Neural crest cell (in vitro differentiated cells): Measurements from ENCODE around the gene BACH2. TPM values are rescaled to one million over a fixed set of nuclear protein-coding genes. Genes with fewer than 3 reads are reported as not detected.

Experiments
- DNase-seq: peaks from one replicate; pipeline ENCODE4 v3.0.0; 2021; ENCODE audit warnings: low read depth, mixed read lengths, low spot score
- H3K27ac Mint-ChIP-seq: one replicate; pipeline ENCODE4 v1.8.0; 2021; ENCODE audit warnings: mild to moderate bottlenecking, mixed read lengths; ENCODE audit not compliant: unreplicated experiment
- H3K27me3 Mint-ChIP-seq: 2 replicates; pipeline ENCODE4 v1.8.0; 2021; ENCODE audit warnings: low read depth, mild to moderate bottlenecking, mixed read lengths
- H3K36me3 Mint-ChIP-seq: 2 replicates; pipeline ENCODE4 v1.8.0; 2021; ENCODE audit warnings: low read depth, mild to moderate bottlenecking, mixed read lengths
- H3K4me1 Mint-ChIP-seq: 2 replicates; pipeline ENCODE4 v1.8.0; 2021; ENCODE audit warnings: mixed read lengths
- H3K4me3 Mint-ChIP-seq: one replicate; pipeline ENCODE4 v1.8.0; 2021; ENCODE audit warnings: mild to moderate bottlenecking, mixed read lengths
- H3K9me3 Mint-ChIP-seq: 2 replicates; pipeline ENCODE4 v1.8.0; 2021; ENCODE audit warnings: mixed read lengths
- CTCF ChIP-seq: fragments of 200-600 bp; sonication (generic); conservative IDR thresholded peaks from 2 replicates; pipeline ENCODE4 v1.5.0; 2021; ENCODE audit warnings: antibody characterized with exemption, mild to moderate bottlenecking
- total RNA-seq: library from RNA; stranded (reverse); gene quantifications from 2 replicates; pipeline ENCODE4 v1.2.1, GENCODE V29; 2021

Gene BACH2
- total RNA-seq, 1 donor from 2014 or later, result 13.1 TPM

DNA sequence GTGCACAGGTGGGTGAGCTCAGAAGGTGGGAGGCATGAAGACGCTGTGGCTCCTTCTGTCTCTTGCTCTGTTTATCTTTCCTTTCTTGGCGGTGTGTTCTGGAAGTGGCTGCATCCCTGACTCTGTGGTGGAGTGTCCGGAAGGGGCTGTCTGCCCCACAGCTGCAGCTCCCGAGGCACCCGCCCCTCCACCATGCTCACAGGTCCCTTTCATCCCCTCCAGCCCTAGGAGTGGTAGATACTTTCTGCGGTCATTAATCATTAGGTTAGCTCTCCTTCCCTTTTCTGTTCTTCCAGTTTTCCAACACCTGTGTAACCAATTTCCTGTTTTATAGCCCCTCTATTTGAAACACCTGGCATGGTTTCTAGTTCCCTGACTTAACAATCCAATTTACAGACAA, 336.8 kb downstream of the BACH2 start:
- TF ChIP-seq CTCF, result no peak
- DNase-seq, result no peak
- H3K4me3 Mint-ChIP-seq, result no peak overlapping the region
- no peaks in the 10 kb centered on the region for H3K4me1 Mint-ChIP-seq
- H3K27ac Mint-ChIP-seq, result no peak overlapping the region
- no peaks in the 10 kb centered on the region for H3K27me3 Mint-ChIP-seq
- no peaks in the 10 kb centered on the region for H3K36me3 Mint-ChIP-seq
- H3K9me3 Mint-ChIP-seq, result no peaks in the 10 kb centered on the region

GRCh38 chr6:89956182-89956581, 340.5 kb downstream of the BACH2 start:
- TF ChIP-seq CTCF, result no peak
- Mint-ChIP-seq H3K4me1 (peaks cover 30% of the 10 kb centered on the region), H3K4me3 (no peak overlapping the region), H3K27ac (no peak overlapping the region), H3K27me3 (no peaks in the 10 kb centered on the region), H3K9me3 (no peaks in the 10 kb centered on the region), H3K36me3 (no peaks in the 10 kb centered on the region)
- DNase-seq, result no peak

DNA sequence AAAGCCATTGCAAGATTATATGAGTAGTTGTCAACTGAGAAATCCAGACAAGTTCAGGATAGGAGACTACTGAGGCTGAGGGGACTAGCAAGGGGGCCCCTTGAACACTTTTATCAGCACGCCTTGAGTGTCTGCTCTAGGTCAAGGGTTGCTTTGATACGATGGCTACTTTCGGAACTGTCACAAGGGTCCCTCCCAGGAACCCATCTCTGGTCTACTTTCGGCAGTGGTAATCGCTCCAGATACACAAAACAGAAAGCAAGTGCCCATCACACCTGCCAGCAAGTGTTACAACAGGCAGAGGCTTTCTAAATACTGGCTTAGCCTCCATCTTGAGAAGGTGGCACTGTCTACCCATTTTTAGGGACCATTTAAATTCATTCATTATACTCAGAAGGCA, 341.3 kb downstream of the BACH2 start:
- DNase-seq, result no peak
- no peaks in the 10 kb centered on the region for H3K36me3 Mint-ChIP-seq
- H3K4me1 Mint-ChIP-seq, result peaks cover 31% of the 10 kb centered on the region
- no peak overlapping the region for H3K4me3 Mint-ChIP-seq
- TF ChIP-seq CTCF, result no peak
- no peaks in the 10 kb centered on the region for H3K9me3 Mint-ChIP-seq
- H3K27ac Mint-ChIP-seq, result no peak overlapping the region
- H3K27me3 Mint-ChIP-seq, result no peaks in the 10 kb centered on the region

DNA sequence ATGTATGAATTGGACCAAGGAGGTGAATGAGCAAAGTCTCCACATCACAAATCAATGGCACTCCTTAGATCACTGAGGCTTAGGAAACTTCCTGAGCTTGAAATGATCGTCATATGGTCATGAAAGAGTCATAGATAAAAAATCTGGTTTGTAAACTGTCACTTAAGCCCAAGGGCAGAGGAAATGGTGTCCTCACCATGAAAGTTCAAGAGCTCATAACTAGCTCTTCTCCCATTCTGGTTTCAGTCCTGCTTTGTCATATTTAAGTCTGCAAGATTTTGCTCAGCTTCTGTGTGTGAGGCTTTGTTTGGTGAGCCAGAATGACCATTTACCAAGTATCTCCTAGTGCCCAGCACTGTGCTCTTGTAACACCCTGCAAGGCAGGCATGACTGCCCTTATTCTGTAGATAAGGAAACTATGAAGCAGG, 341.9 kb downstream of the BACH2 start:
- no peaks in the 10 kb centered on the region for H3K27me3 Mint-ChIP-seq
- H3K36me3 Mint-ChIP-seq, result peaks cover 2% of the 10 kb centered on the region
- peaks cover 33% of the 10 kb centered on the region for H3K4me1 Mint-ChIP-seq
- H3K9me3 Mint-ChIP-seq, result no peaks in the 10 kb centered on the region
- TF ChIP-seq CTCF, result no peak
- H3K27ac Mint-ChIP-seq, result no peak overlapping the region
- no peak for DNase-seq
- no peak overlapping the region for H3K4me3 Mint-ChIP-seq

GRCh38 chr6:89952686-89953085, 344.0 kb downstream of the BACH2 start:
- H3K4me3 Mint-ChIP-seq, result no peak overlapping the region
- peaks cover 37% of the 10 kb centered on the region for H3K4me1 Mint-ChIP-seq
- H3K27ac Mint-ChIP-seq, result no peak overlapping the region
- H3K36me3 Mint-ChIP-seq, result peaks cover 7% of the 10 kb centered on the region
- TF ChIP-seq CTCF, result no peak
- no peaks in the 10 kb centered on the region for H3K9me3 Mint-ChIP-seq
- no peaks in the 10 kb centered on the region for H3K27me3 Mint-ChIP-seq
- DNase-seq, result no peak
